A549 (cell line): ENCODE results near the gene DLG2. TPM values are rescaled to one million over a fixed set of nuclear protein-coding genes. Genes with fewer than 3 reads are reported as not detected.

ENCODE experiments used
- ATAC-seq, 2 experiments: fragments of 200-7000 bp in 1 of 2; fragments of >200 bp in 1 of 2; cut with Nextera tagmentation in 1 of 2; cut with Tn5 transposase in 1 of 2; 3 replicates each; pipeline versions ENCODE4 v1.8.0 to v1.9.1; 2018 to 2020; ENCODE audit warnings: mild to moderate bottlenecking in 1 of 2, moderate library complexity in 1 of 2
- CTCF ChIA-PET: fragments of 300-600 bp; sonication (Branson Sonifier 250); formaldehyde crosslinking; extraction: SDS; loops from one replicate; lab custom pipeline; 2021; ENCODE audit warnings: antibody characterized with exemption, inconsistent platforms; lab: Yijun Ruan, JAX
- POLR2A ChIA-PET: fragments of 350-600 bp; formaldehyde crosslinking; extraction: SDS; loops from one replicate; lab custom pipeline; 2021; ENCODE audit warnings: antibody characterized with exemption, inconsistent platforms; lab: Yijun Ruan, JAX
- DNase-seq, 2 experiments: peaks; one replicate each; pipeline versions ENCODE4 v3.0.0 to v3.0.0-alpha.2; 2011 to 2016; ENCODE audit warnings: low read depth in 1 of 2, low spot score in 1 of 2
- FAIRE-seq: peaks from 2 replicates; lab custom pipeline; 2011; peaks lifted over from hg19 to GRCh38; lab: Jason Lieb, UNC
- H3K27ac ChIP-seq, 2 experiments: fragments of >200 bp; sonication (Bioruptor Twin); formaldehyde crosslinking; 3 replicates each; pipeline ENCODE4 v1.5.1; 2016 to 2017
- H3K4me1 ChIP-seq: fragments of >200 bp; sonication (Bioruptor Twin); formaldehyde crosslinking; 3 replicates; pipeline ENCODE4 v1.6.1; 2016
- H3K4me2 ChIP-seq: fragments of >200 bp; sonication (Bioruptor Twin); formaldehyde crosslinking; 3 replicates; pipeline ENCODE4 v1.6.1; 2016
- H3K4me3 ChIP-seq: fragments of >200 bp; sonication (Bioruptor Twin); formaldehyde crosslinking; 3 replicates; pipeline ENCODE4 v1.5.1; 2016
- H3K9me3 ChIP-seq: fragments of >200 bp; sonication (Bioruptor Twin); formaldehyde crosslinking; 3 replicates; pipeline ENCODE4 v1.6.1; 2016
- BCL3 ChIP-seq: fragments of >200 bp; sonication (Bioruptor Twin); formaldehyde crosslinking; IDR thresholded peaks from 3 replicates; pipeline ENCODE4 v1.6.1; 2016
- CBX8 ChIP-seq: fragments of 200-600 bp; sonication (generic); IDR thresholded peaks from 2 replicates; pipeline ENCODE4 v1.6.1; 2016
- CTCF ChIP-seq: fragments of >200 bp; sonication (Bioruptor Twin); formaldehyde crosslinking; IDR thresholded peaks from 3 replicates; pipeline ENCODE4 v1.5.1; 2016
- EP300 ChIP-seq, 2 experiments: fragments of >200 bp; sonication (Bioruptor Twin); formaldehyde crosslinking; IDR thresholded peaks; 2 replicates in 1 of 2; 3 replicates in 1 of 2; pipeline ENCODE4 v1.6.1; 2016 to 2017
- FOSB ChIP-seq: fragments of 250-450 bp; sonication (Bioruptor Pico); IDR thresholded peaks from 2 replicates; pipeline ENCODE4 v1.5.0; 2020; ENCODE audit warnings: mild to moderate bottlenecking, moderate library complexity
- FOSL2 ChIP-seq, 2 experiments: fragments of 450-650 bp in 1 of 2; fragments of >200 bp in 1 of 2; sonication (Bioruptor Twin) in 1 of 2; formaldehyde crosslinking; IDR thresholded peaks; 2 replicates each; pipeline versions ENCODE4 v1.5.0 to v1.6.1; 2016 to 2020; ENCODE audit warnings: mild to moderate bottlenecking in 1 of 2, moderate library complexity in 1 of 2
- FOXS1 ChIP-seq: fragments of 250-450 bp; sonication (Bioruptor Pico); IDR thresholded peaks from 2 replicates; pipeline ENCODE4 v1.5.0; 2020; ENCODE audit warnings: mild to moderate bottlenecking, moderate library complexity
- HES2 ChIP-seq: fragments of >200 bp; sonication (Bioruptor Twin); formaldehyde crosslinking; IDR thresholded peaks from 2 replicates; pipeline ENCODE4 v1.6.1; 2016
- HEYL ChIP-seq: fragments of 250-450 bp; sonication (Bioruptor Pico); IDR thresholded peaks from 2 replicates; pipeline ENCODE4 v1.8.0; 2021; ENCODE audit warnings: mild to moderate bottlenecking, moderate library complexity
- MAFK ChIP-seq: fragments of 450-650 bp; IDR thresholded peaks from 2 replicates; pipeline ENCODE4 v1.6.1; 2014; ENCODE audit not compliant: partially characterized antibody
- MAZ ChIP-seq: fragments of 150-350 bp; IDR thresholded peaks from 2 replicates; pipeline ENCODE4 v1.6.1; 2014; ENCODE audit warnings: antibody characterized with exemption, low read depth, low read length, borderline replicate concordance
- NFE2L2 ChIP-seq: fragments of 150-350 bp; conservative IDR thresholded peaks from 2 replicates; pipeline ENCODE4 v1.6.1; 2014; ENCODE audit warnings: low read length
- NPAS2 ChIP-seq: fragments of 250-450 bp; sonication (Bioruptor Pico); IDR thresholded peaks from 2 replicates; pipeline ENCODE4 v1.8.0; 2022; ENCODE audit warnings: mild to moderate bottlenecking, moderate library complexity, borderline replicate concordance
- PBX3 ChIP-seq: IDR thresholded peaks from 2 replicates; pipeline ENCODE4 v1.6.1; 2012
- POLR2AphosphoS2 ChIP-seq: conservative IDR thresholded peaks from 2 replicates; pipeline ENCODE4 v1.6.1; 2012; ENCODE audit warnings: low read length, improper control_type of control experiment, inconsistent platforms
- RFX5 ChIP-seq: fragments of 450-650 bp; IDR thresholded peaks from 2 replicates; pipeline ENCODE4 v1.7.1; 2014; ENCODE audit warnings: antibody characterized with exemption, mild to moderate bottlenecking, moderate library complexity
- TP53 ChIP-seq: fragments of 250-450 bp; sonication (Bioruptor Pico); IDR thresholded peaks from 2 replicates; pipeline ENCODE4 v1.5.0; 2021; ENCODE audit warnings: mild to moderate bottlenecking, moderate library complexity
- ZNF302 ChIP-seq: fragments of 250-450 bp; sonication (Bioruptor Pico); IDR thresholded peaks from 2 replicates; pipeline ENCODE4 v1.9.0; 2021; ENCODE audit warnings: inconsistent platforms, mild to moderate bottlenecking, moderate library complexity
- ZSCAN20 ChIP-seq: fragments of 250-450 bp; sonication (Bioruptor Pico); IDR thresholded peaks from 2 replicates; pipeline ENCODE4 v1.8.0; 2022; ENCODE audit warnings: mild to moderate bottlenecking, moderate library complexity
- WGBS: methylation state at CpG from one replicate; pipeline ENCODE4 v1.1.6; 2017; ENCODE audit errors: missing lambda C conversion rate; 5-methylcytosine and 5-hydroxymethylcytosine counted together
- polyA plus RNA-seq, 4 experiments: library from polyadenylated mRNA; depleted of rRNA in 3 of 4; stranded (reverse); fragments of >200 nt; fragmentation: RNase III in 1 of 4; extraction: RNeasy Plus Mini Kit Qiagen cat#74134 plus additional on column Dnase treatment in 1 of 4; gene quantifications; 2 replicates in 3 of 4; 3 replicates in 1 of 4; pipeline ENCODE4 v1.2.3, GENCODE V29; 2011 to 2017

Gene DLG2
- polyA plus RNA-seq, 2 of the 4 experiments (the other 2 are of a cell fraction): 0.26 to 0.79 TPM

- TF ChIP-seq TP53 (CRISPR knock-in tag) (no peak), MAZ (no peak), MAFK (no peak)
- Histone ChIP-seq H3K4me3 (no peak overlapping the region), H3K4me1 (no peaks in the 10 kb centered on the region), H3K9me3 (no peaks in the 10 kb centered on the region), H3K27ac (no peak overlapping the region), H3K4me2 (no peak overlapping the region)
- POLR2A ChIA-PET: no interaction called here
- CTCF ChIA-PET: interaction anchor here (0.8 to 1.7 kb wide), 3 partner anchors 22 to 24 kb away, joined by 3 to 4 read pairs (median 4); no protein-coding TSS in a partner anchor
- DNase-seq: no peak
- ATAC-seq: no peak
- no peak for FAIRE-seq
- 52% methylated on average over 4 of the region's 4 CpGs for WGBS
These were observed 1038.9 kb downstream of the DLG2 start for GRCh38 chr11:84588131-84588829.

- TF ChIP-seq CTCF (no peak), HES2 (no peak), HEYL (no peak), EP300 (IDR thresholded peaks at IDR 0.05) (no peak), TP53 (CRISPR knock-in tag) (no peak), RFX5 (no peak), POLR2AphosphoS2 (no peak), FOSL2 (IDR thresholded peaks at IDR 0.05) (no peak), FOSL2 (CRISPR knock-in tag; IDR thresholded peaks at IDR 0.05) (no peak), BCL3 (no peak), PBX3 (no peak), ZSCAN20 (CRISPR knock-in tag) (no peak)
- ATAC-seq (no peak), DNase-seq (no peak), FAIRE-seq (no peak)
- POLR2A ChIA-PET: no interaction called here
- Histone ChIP-seq H3K4me3 (no peak overlapping the region), H3K9me3 (no peaks in the 10 kb centered on the region), H3K4me2 (no peak overlapping the region), H3K27ac (no peak overlapping the region), H3K4me1 (no peaks in the 10 kb centered on the region)
- CTCF ChIA-PET: no interaction called here
- 48% methylated on average over 1 of the region's 1 CpG for WGBS
These were observed 1044.0 kb downstream of the DLG2 start for GRCh38 chr11:84583106-84583505.

GRCh38 chr11:84581083-84581482, 1046.1 kb downstream of the DLG2 start:
- Histone ChIP-seq H3K4me1 (no peaks in the 10 kb centered on the region), H3K4me3 (no peak overlapping the region), H3K27ac (no peak overlapping the region), H3K4me2 (peak overlapping the region; percentile 17; the same call in 2 of the 3 replicates), H3K9me3 (no peaks in the 10 kb centered on the region)
- DNase-seq (peak in 1 of 2 experiments; percentile 7), FAIRE-seq (no peak), ATAC-seq (no peak)
- 7% methylated on average over 3 of the region's 3 CpGs for WGBS
- TF ChIP-seq CBX8 (no peak), NPAS2 (CRISPR knock-in tag) (no peak), ZNF302 (CRISPR knock-in tag) (no peak), FOXS1 (CRISPR knock-in tag) (no peak), MAZ (no peak), POLR2AphosphoS2 (no peak), CTCF (no peak), NFE2L2 (no peak), BCL3 (no peak), EP300 (IDR thresholded peaks at IDR 0.05) (no peak), FOSB (CRISPR knock-in tag) (no peak)
- ChIA-PET POLR2A (no interaction called here), CTCF (interaction anchor here (1.2 kb wide), 1 partner anchor 17 kb away, joined by 5 read pairs; no protein-coding TSS in a partner anchor)
